Endodermal cell (in vitro differentiated cells): ENCODE measurements around the gene CDT1. TPM values are rescaled to one million over a fixed set of nuclear protein-coding genes. Genes with fewer than 3 reads are reported as not detected.

Experiments
- DNase-seq: peaks from one replicate; pipeline ENCODE4 v3.0.0-alpha.2; 2017
- H3K27ac ChIP-seq: 2 replicates; pipeline ENCODE4 v1.5.1; 2013; ENCODE audit warnings: mild to moderate bottlenecking, low read depth, low read length, moderate library complexity
- H3K27me3 ChIP-seq: 2 replicates; pipeline ENCODE4 v1.6.1; 2013; ENCODE audit warnings: mild to moderate bottlenecking, low read length, moderate library complexity; ENCODE audit not compliant: insufficient read depth, control insufficient read depth, poor library complexity, severe bottlenecking
- H3K36me3 ChIP-seq: 2 replicates; pipeline ENCODE4 v1.7.0; 2013; ENCODE audit warnings: mild to moderate bottlenecking, low read length, moderate library complexity; ENCODE audit not compliant: control insufficient read depth, insufficient read depth
- H3K4me1 ChIP-seq: one replicate; pipeline ENCODE4 v1.7.0; 2013; ENCODE audit warnings: low read length; ENCODE audit not compliant: control insufficient read depth, insufficient read depth
- H3K4me3 ChIP-seq: 2 replicates; pipeline ENCODE4 v1.5.1; 2013; ENCODE audit warnings: mild to moderate bottlenecking, low read length, moderate library complexity
- H3K9ac ChIP-seq: 2 replicates; pipeline ENCODE4 v1.6.1; 2013; ENCODE audit warnings: mild to moderate bottlenecking, low read length, moderate library complexity; ENCODE audit not compliant: poor library complexity, severe bottlenecking; ENCODE audit errors: extremely low read depth
- H3K9me3 ChIP-seq: 2 replicates; pipeline ENCODE4 v1.6.1; 2013; ENCODE audit warnings: mild to moderate bottlenecking, low read length, moderate library complexity; ENCODE audit not compliant: control insufficient read depth
- H3K27ac Mint-ChIP-seq: 2 replicates; pipeline ENCODE4 v1.8.0; 2020; ENCODE audit warnings: mixed read lengths
- H3K27me3 Mint-ChIP-seq: 2 replicates; pipeline ENCODE4 v1.8.0; 2021; ENCODE audit warnings: mild to moderate bottlenecking, mixed read lengths; ENCODE audit not compliant: insufficient read depth
- H3K36me3 Mint-ChIP-seq: 2 replicates; pipeline ENCODE4 v1.8.0; 2020; ENCODE audit warnings: low read depth, mixed read lengths
- H3K4me1 Mint-ChIP-seq: 2 replicates; pipeline ENCODE4 v1.8.0; 2020; ENCODE audit warnings: mixed read lengths
- H3K4me3 Mint-ChIP-seq: 2 replicates; pipeline ENCODE4 v1.8.0; 2020; ENCODE audit warnings: mild to moderate bottlenecking, moderate library complexity, mixed read lengths
- H3K9me3 Mint-ChIP-seq: 2 replicates; pipeline ENCODE4 v1.8.0; 2020; ENCODE audit warnings: mild to moderate bottlenecking, mixed read lengths
- CTCF ChIP-seq: fragments of 200-600 bp; sonication (generic); conservative IDR thresholded peaks from 2 replicates; pipeline ENCODE4 v1.5.0; 2021; ENCODE audit warnings: antibody characterized with exemption, mild to moderate bottlenecking
- WGBS, 2 experiments: methylation state at CpG; one replicate each; pipeline versions ENCODE4 v1.1.5 to v1.1.7; 2013; ENCODE audit warnings: missing lambda C conversion rate in 2 of 2, mixed read lengths in 1 of 2; ENCODE audit not compliant: insufficient coverage in 1 of 2, insufficient read length in 1 of 2; 5-methylcytosine and 5-hydroxymethylcytosine counted together
- total RNA-seq, 2 donors: library from RNA; stranded (reverse); fragmentation: NEBNext Ultra II Directional in 1 of 2; extraction: Animal tissue kit (Norgen Biotek cat#: 25700) in 1 of 2; gene quantifications; 2 replicates in 1 of 2; 3 replicates in 1 of 2; pipeline ENCODE4 v1.2.1, GENCODE V29; 2021

The CDT1 gene
- total RNA-seq, 2 donors from 2014 or later, result 57.1 to 63.0 TPM

- TF ChIP-seq CTCF, result peak; percentile 57
- Histone ChIP-seq H3K4me3 (no peak overlapping the region), H3K27ac (peak overlapping the region; percentile 16), H3K9me3 (no peaks in the 10 kb centered on the region), H3K36me3 (no peaks in the 10 kb centered on the region), H3K4me1 (no peaks in the 10 kb centered on the region), H3K9ac (no peak overlapping the region), H3K27me3 (no peaks in the 10 kb centered on the region)
- 93 to 94% methylated on average over 35 to 39 of the region's 39 CpGs for WGBS, 2 experiments
- Mint-ChIP-seq H3K4me1 (no peaks in the 10 kb centered on the region), H3K27ac (no peak overlapping the region), H3K4me3 (no peak overlapping the region), H3K36me3 (peaks cover 17% of the 10 kb centered on the region), H3K27me3 (no peaks in the 10 kb centered on the region), H3K9me3 (no peaks in the 10 kb centered on the region)
- no peak for DNase-seq
These were observed 35.5 kb downstream of the CDT1 start for GRCh38 chr16:88839026-88839529.

- no peak overlapping the region for H3K4me3 Mint-ChIP-seq
- peaks cover 16% of the 10 kb centered on the region for H3K36me3 Mint-ChIP-seq
- Histone ChIP-seq H3K4me1 (no peaks in the 10 kb centered on the region), H3K36me3 (no peaks in the 10 kb centered on the region), H3K27ac (no peak overlapping the region), H3K4me3 (no peak overlapping the region), H3K27me3 (no peaks in the 10 kb centered on the region), H3K9me3 (no peaks in the 10 kb centered on the region), H3K9ac (no peak overlapping the region)
- H3K4me1 Mint-ChIP-seq, result no peaks in the 10 kb centered on the region
- H3K9me3 Mint-ChIP-seq, result no peaks in the 10 kb centered on the region
- 93 to 96% methylated on average over 17 to 24 of the region's 24 CpGs for WGBS, 2 experiments
- no peak overlapping the region for H3K27ac Mint-ChIP-seq
- H3K27me3 Mint-ChIP-seq, result no peaks in the 10 kb centered on the region
- TF ChIP-seq CTCF, result no peak
- no peak for DNase-seq
These were observed 36.4 kb downstream of the CDT1 start for GRCh38 chr16:88839745-88840599.

GRCh38 chr16:88840600-88841215 is 37.1 kb downstream of the CDT1 start:
- Histone ChIP-seq H3K4me1 (no peaks in the 10 kb centered on the region), H3K27ac (no peak overlapping the region), H3K4me3 (no peak overlapping the region), H3K9me3 (no peaks in the 10 kb centered on the region), H3K9ac (no peak overlapping the region), H3K27me3 (no peaks in the 10 kb centered on the region), H3K36me3 (no peaks in the 10 kb centered on the region)
- Mint-ChIP-seq H3K9me3 (no peaks in the 10 kb centered on the region), H3K27ac (no peak overlapping the region), H3K4me3 (no peak overlapping the region), H3K27me3 (no peaks in the 10 kb centered on the region), H3K4me1 (no peaks in the 10 kb centered on the region), H3K36me3 (peaks cover 12% of the 10 kb centered on the region)
- TF ChIP-seq CTCF, result no peak
- DNase-seq, result no peak
- 91 to 96% methylated on average over 16 to 30 of the region's 30 CpGs for WGBS, 2 experiments
